IPS-18c (cell line): Measurements from ENCODE around the gene RNU1-4.
"Not testable (repeated sequence)": the region's sequence is repeated elsewhere in the genome, so short reads cannot be mapped to it uniquely, and the experiment has no call there.

Experiments
- H3K4me3 ChIP-seq: 2 replicates; pipeline ENCODE4 v1.7.0; 2013; ENCODE audit warnings: low read depth, mild to moderate bottlenecking, low read length, moderate library complexity; ENCODE audit not compliant: insufficient read depth
- H3K9me3 ChIP-seq: one replicate; pipeline ENCODE4 v1.6.1; 2013; ENCODE audit warnings: mild to moderate bottlenecking, low read length, moderate library complexity; ENCODE audit not compliant: control insufficient read depth, insufficient read depth

RNU1-4 gene

GRCh38 chr1:16776248-16776647, 35.9 kb downstream of the RNU1-4 start:
- H3K4me3 ChIP-seq, H3K9me3 ChIP-seq: not testable (repeated sequence)

GRCh38 chr1:16776835-16777234, 36.5 kb downstream of the RNU1-4 start:
- not testable (repeated sequence) for H3K4me3 ChIP-seq, H3K9me3 ChIP-seq

- not testable (repeated sequence) for H3K4me3 ChIP-seq, H3K9me3 ChIP-seq
Observed at GRCh38 chr1:16777821-16778220, 37.5 kb downstream of the RNU1-4 start.

- H3K9me3 ChIP-seq, H3K4me3 ChIP-seq: not testable (repeated sequence)
Observed at GRCh38 chr1:16779525-16779924, 39.2 kb downstream of the RNU1-4 start.

- not testable (repeated sequence) for H3K4me3 ChIP-seq, H3K9me3 ChIP-seq
Observed at GRCh38 chr1:16781033-16781432, 40.7 kb downstream of the RNU1-4 start.

- H3K9me3 ChIP-seq, result not testable (repeated sequence)
Observed at GRCh38 chr1:16781625-16782024, 41.3 kb downstream of the RNU1-4 start.

GRCh38 chr1:16784955-16785354, 44.6 kb downstream of the RNU1-4 start:
- not testable (repeated sequence) for H3K4me3 ChIP-seq, H3K9me3 ChIP-seq

More at GRCh38 chr1:16781625-16782024, 41.3 kb downstream of the RNU1-4 start:
- not testable (repeated sequence) for H3K4me3 ChIP-seq

- not testable (repeated sequence) for H3K4me3 ChIP-seq, H3K9me3 ChIP-seq
Observed at GRCh38 chr1:16786362-16786761, 46.0 kb downstream of the RNU1-4 start.

- H3K9me3 ChIP-seq, H3K4me3 ChIP-seq: not testable (repeated sequence)
Observed at GRCh38 chr1:16787175-16787574, 46.9 kb downstream of the RNU1-4 start.

GRCh38 chr1:16787711-16788110, 47.4 kb downstream of the RNU1-4 start:
- H3K9me3 ChIP-seq, H3K4me3 ChIP-seq: not testable (repeated sequence)
